Measurements from ENCODE around the gene SLC66A1. TPM values are rescaled to one million over a fixed set of nuclear protein-coding genes. Genes with fewer than 3 reads are reported as not detected.

The SLC66A1 gene
- total and polyA plus RNA-seq, 2 of the 13 experiments (the other 11 are each of a cell fraction or from before 2014, with no cell fraction given), result 15.4 to 18.9 TPM

- no peak for TF ChIP-seq ZBTB39 (CRISPR knock-in tag; IDR thresholded peaks at IDR 0.05)
- 0 out of 2 replicates have a peak, but pooled peaks have one; percentile 36 for TF ChIP-seq ZNF800 (CRISPR knock-in tag; IDR thresholded peaks at IDR 0.05)
- peak; percentile 68; the same call in 1 of the 2 replicates for TF ChIP-seq ZNF574 (CRISPR knock-in tag; IDR thresholded peaks at IDR 0.05)
- TF ChIP-seq CERS6 (CRISPR knock-in tag; IDR thresholded peaks at IDR 0.05), result no peak
- TF ChIP-seq POLR2AphosphoS5 (IDR thresholded peaks at IDR 0.05; ENCODE audit: low read depth, low read length), result peak; percentile 65
- TF ChIP-seq CBX1 (IDR thresholded peaks at IDR 0.05; ENCODE audit: low read depth), result peak; percentile 26
- peak; percentile 34; the same call in 1 of the 2 replicates for TF ChIP-seq ZBTB33 (CRISPR knock-in tag; IDR thresholded peaks at IDR 0.05)
- peak; percentile 37 for TF ChIP-seq SKI (IDR thresholded peaks at IDR 0.05; ENCODE audit: partially characterized antibody)
- peak; percentile 73 for TF ChIP-seq CSRNP1 (CRISPR knock-in tag; IDR thresholded peaks at IDR 0.05)
- 0 out of 2 replicates have a peak, but pooled peaks have one; percentile 54 for TF ChIP-seq ZNF749 (CRISPR knock-in tag; IDR thresholded peaks at IDR 0.05; ENCODE audit: borderline replicate concordance)
- 0 out of 2 replicates have a peak, but pooled peaks have one; percentile 1 for TF ChIP-seq ZNF644 (CRISPR knock-in tag; IDR thresholded peaks at IDR 0.05; ENCODE audit: low read depth)
- no peak for TF ChIP-seq FOXK2 (IDR thresholded peaks at IDR 0.05)
- TF ChIP-seq MIER2 (CRISPR knock-in tag; IDR thresholded peaks at IDR 0.05), result no peak
- no peak for TF ChIP-seq HOMEZ (CRISPR knock-in tag; IDR thresholded peaks at IDR 0.05; ENCODE audit: low read depth)
- TF ChIP-seq SALL2 (CRISPR knock-in tag; IDR thresholded peaks at IDR 0.05), result 0 out of 2 replicates have a peak, but pooled peaks have one; percentile 13
- TF ChIP-seq PHF21A (CRISPR knock-in tag; IDR thresholded peaks at IDR 0.05), result peak; percentile 79; the same call in 1 of the 2 replicates
Observed at GRCh38 chr1:19338323-19338762, 26.2 kb downstream of the SLC66A1 start (continued).

Data from HepG2 (cell line).